A549 (cell line): Measurements from ENCODE around the gene PIKFYVE. TPM values are rescaled to one million over a fixed set of nuclear protein-coding genes. Genes with fewer than 3 reads are reported as not detected.

Experiments used
- ATAC-seq, 2 experiments: fragments of 200-7000 bp in 1 of 2; fragments of >200 bp in 1 of 2; cut with Nextera tagmentation in 1 of 2; cut with Tn5 transposase in 1 of 2; 3 replicates each; pipeline versions ENCODE4 v1.8.0 to v1.9.1; 2018 to 2020; ENCODE audit warnings: mild to moderate bottlenecking in 1 of 2, moderate library complexity in 1 of 2
- CTCF ChIA-PET: fragments of 300-600 bp; sonication (Branson Sonifier 250); formaldehyde crosslinking; extraction: SDS; loops from one replicate; lab custom pipeline; 2021; ENCODE audit warnings: antibody characterized with exemption, inconsistent platforms; lab: Yijun Ruan, JAX
- POLR2A ChIA-PET: fragments of 350-600 bp; formaldehyde crosslinking; extraction: SDS; loops from one replicate; lab custom pipeline; 2021; ENCODE audit warnings: antibody characterized with exemption, inconsistent platforms; lab: Yijun Ruan, JAX
- DNase-seq, 2 experiments: peaks; one replicate each; pipeline versions ENCODE4 v3.0.0 to v3.0.0-alpha.2; 2011 to 2016; ENCODE audit warnings: low read depth in 1 of 2, low spot score in 1 of 2
- FAIRE-seq: peaks from 2 replicates; lab custom pipeline; 2011; peaks lifted over from hg19 to GRCh38; lab: Jason Lieb, UNC
- H3K27ac ChIP-seq, 2 experiments: fragments of >200 bp; sonication (Bioruptor Twin); formaldehyde crosslinking; 3 replicates each; pipeline ENCODE4 v1.5.1; 2016 to 2017
- H3K4me1 ChIP-seq: fragments of >200 bp; sonication (Bioruptor Twin); formaldehyde crosslinking; 3 replicates; pipeline ENCODE4 v1.6.1; 2016
- H3K4me2 ChIP-seq: fragments of >200 bp; sonication (Bioruptor Twin); formaldehyde crosslinking; 3 replicates; pipeline ENCODE4 v1.6.1; 2016
- H3K4me3 ChIP-seq: fragments of >200 bp; sonication (Bioruptor Twin); formaldehyde crosslinking; 3 replicates; pipeline ENCODE4 v1.5.1; 2016
- H3K9me3 ChIP-seq: fragments of >200 bp; sonication (Bioruptor Twin); formaldehyde crosslinking; 3 replicates; pipeline ENCODE4 v1.6.1; 2016
- BHLHE40 ChIP-seq: IDR thresholded peaks from 2 replicates; pipeline ENCODE4 v1.6.1; 2012; ENCODE audit warnings: low read depth, low read length, inconsistent platforms
- CBX8 ChIP-seq: fragments of 200-600 bp; sonication (generic); IDR thresholded peaks from 2 replicates; pipeline ENCODE4 v1.6.1; 2016
- CHD4 ChIP-seq: fragments of 200-600 bp; sonication (generic); IDR thresholded peaks from 2 replicates; pipeline ENCODE4 v1.6.1; 2016; ENCODE audit warnings: antibody characterized with exemption, mild to moderate bottlenecking, borderline replicate concordance
- EHF ChIP-seq: fragments of 250-450 bp; sonication (Bioruptor Pico); IDR thresholded peaks from 2 replicates; pipeline ENCODE4 v1.5.0; 2020; ENCODE audit warnings: mild to moderate bottlenecking
- FOSB ChIP-seq: fragments of 250-450 bp; sonication (Bioruptor Pico); IDR thresholded peaks from 2 replicates; pipeline ENCODE4 v1.5.0; 2020; ENCODE audit warnings: mild to moderate bottlenecking, moderate library complexity
- FOSL2 ChIP-seq, 2 experiments: fragments of 450-650 bp in 1 of 2; fragments of >200 bp in 1 of 2; sonication (Bioruptor Twin) in 1 of 2; formaldehyde crosslinking; IDR thresholded peaks; 2 replicates each; pipeline versions ENCODE4 v1.5.0 to v1.6.1; 2016 to 2020; ENCODE audit warnings: mild to moderate bottlenecking in 1 of 2, moderate library complexity in 1 of 2
- FOXS1 ChIP-seq: fragments of 250-450 bp; sonication (Bioruptor Pico); IDR thresholded peaks from 2 replicates; pipeline ENCODE4 v1.5.0; 2020; ENCODE audit warnings: mild to moderate bottlenecking, moderate library complexity
- HOXA7 ChIP-seq: fragments of 250-450 bp; sonication (Bioruptor Pico); IDR thresholded peaks from 2 replicates; pipeline ENCODE4 v1.5.0; 2020; ENCODE audit warnings: mild to moderate bottlenecking, moderate library complexity
- MAFK ChIP-seq: fragments of 450-650 bp; IDR thresholded peaks from 2 replicates; pipeline ENCODE4 v1.6.1; 2014; ENCODE audit not compliant: partially characterized antibody
- MYC ChIP-seq: IDR thresholded peaks from 2 replicates; pipeline ENCODE4 v1.6.1; 2012; ENCODE audit warnings: mild to moderate bottlenecking, inconsistent platforms, low read length, improper control_type of control experiment, borderline replicate concordance
- NR3C1 ChIP-seq: fragments of >200 bp; sonication (Bioruptor Twin); formaldehyde crosslinking; IDR thresholded peaks from 3 replicates; pipeline ENCODE4 v1.6.1; 2017
- PHF8 ChIP-seq: fragments of 200-600 bp; sonication (generic); IDR thresholded peaks from 2 replicates; pipeline ENCODE4 v1.6.1; 2016; ENCODE audit warnings: low read depth, mild to moderate bottlenecking, antibody characterized with exemption, moderate library complexity, borderline replicate concordance
- RAD21 ChIP-seq, 2 experiments: fragments of >200 bp in 1 of 2; sonication (Bioruptor Twin) in 1 of 2; formaldehyde crosslinking in 1 of 2; IDR thresholded peaks in 1 of 2; conservative IDR thresholded peaks in 1 of 2; 2 replicates in 1 of 2; 3 replicates in 1 of 2; pipeline ENCODE4 v1.6.1; 2012 to 2018; ENCODE audit warnings: inconsistent platforms in 1 of 2
- RARB ChIP-seq: fragments of 250-450 bp; sonication (Bioruptor Pico); IDR thresholded peaks from 2 replicates; pipeline ENCODE4 v1.8.0; 2021; ENCODE audit warnings: mild to moderate bottlenecking, moderate library complexity
- RNF2 ChIP-seq: fragments of 200-600 bp; sonication (generic); IDR thresholded peaks from 2 replicates; pipeline ENCODE4 v1.6.1; 2016; ENCODE audit warnings: low read depth, mild to moderate bottlenecking, antibody characterized with exemption, moderate library complexity, borderline replicate concordance
- TP53 ChIP-seq: fragments of 250-450 bp; sonication (Bioruptor Pico); IDR thresholded peaks from 2 replicates; pipeline ENCODE4 v1.5.0; 2021; ENCODE audit warnings: mild to moderate bottlenecking, moderate library complexity
- ZC3H11A ChIP-seq: fragments of 450-650 bp; IDR thresholded peaks from 2 replicates; pipeline ENCODE4 v1.6.1; 2014; ENCODE audit warnings: antibody characterized with exemption, mild to moderate bottlenecking
- WGBS: methylation state at CpG from one replicate; pipeline ENCODE4 v1.1.6; 2017; ENCODE audit errors: missing lambda C conversion rate; 5-methylcytosine and 5-hydroxymethylcytosine counted together
- polyA plus RNA-seq, 4 experiments: library from polyadenylated mRNA; depleted of rRNA in 3 of 4; stranded (reverse); fragments of >200 nt; fragmentation: RNase III in 1 of 4; extraction: RNeasy Plus Mini Kit Qiagen cat#74134 plus additional on column Dnase treatment in 1 of 4; gene quantifications; 2 replicates in 3 of 4; 3 replicates in 1 of 4; pipeline ENCODE4 v1.2.3, GENCODE V29; 2011 to 2017
- TF ChIP-seq, protein P1 (sequence below): fragments of >200 bp; sonication (Bioruptor Twin); formaldehyde crosslinking; IDR thresholded peaks from 3 replicates; pipeline ENCODE4 v1.6.1; 2016
- TF ChIP-seq, protein P2 (sequence below): fragments of 250-450 bp; sonication (Bioruptor Pico); IDR thresholded peaks from 2 replicates; pipeline ENCODE4 v1.5.0; 2020; ENCODE audit warnings: low read depth, mild to moderate bottlenecking, moderate library complexity
- TF ChIP-seq, protein P3 (sequence below): IDR thresholded peaks from 2 replicates; pipeline ENCODE4 v1.6.1; 2012
- TF ChIP-seq, protein P4 (sequence below): fragments of 250-450 bp; sonication (Bioruptor Pico); IDR thresholded peaks from 2 replicates; pipeline ENCODE4 v1.5.0; 2021; ENCODE audit warnings: mild to moderate bottlenecking, moderate library complexity, borderline replicate concordance
- TF ChIP-seq, protein P5 (sequence below): IDR thresholded peaks from 2 replicates; pipeline ENCODE4 v1.6.1; 2012

The PIKFYVE gene
- polyA plus RNA-seq, 2 of the 4 experiments (the other 2 are of a cell fraction): 6.5 to 19.3 TPM

DNA sequence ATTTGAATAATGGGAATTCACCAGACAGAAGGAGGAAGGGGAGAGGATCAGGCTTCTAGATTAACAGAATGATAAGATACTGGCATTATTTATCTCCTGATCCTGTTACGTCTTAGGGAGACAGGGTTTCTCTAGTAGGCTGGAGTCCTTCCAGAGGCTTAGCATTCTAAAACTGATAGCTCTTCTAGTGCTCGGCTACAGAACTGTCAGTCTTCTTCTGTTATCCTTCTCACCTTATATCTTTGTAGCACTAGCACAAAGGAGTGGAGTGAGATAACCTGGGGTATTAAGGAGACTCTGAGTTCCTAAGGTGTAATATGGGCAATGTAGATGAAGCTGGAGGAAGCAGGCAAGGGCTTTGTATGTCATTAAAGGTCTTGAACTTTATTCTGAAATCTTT lies 52.1 kb downstream of the PIKFYVE start (continued):
- TF ChIP-seq BHLHE40 (no peak), HOXA7 (no peak), FOXS1 (CRISPR knock-in tag) (no peak), RNF2 (no peak), MYC (no peak)
- TF ChIP-seq, protein P1, sequence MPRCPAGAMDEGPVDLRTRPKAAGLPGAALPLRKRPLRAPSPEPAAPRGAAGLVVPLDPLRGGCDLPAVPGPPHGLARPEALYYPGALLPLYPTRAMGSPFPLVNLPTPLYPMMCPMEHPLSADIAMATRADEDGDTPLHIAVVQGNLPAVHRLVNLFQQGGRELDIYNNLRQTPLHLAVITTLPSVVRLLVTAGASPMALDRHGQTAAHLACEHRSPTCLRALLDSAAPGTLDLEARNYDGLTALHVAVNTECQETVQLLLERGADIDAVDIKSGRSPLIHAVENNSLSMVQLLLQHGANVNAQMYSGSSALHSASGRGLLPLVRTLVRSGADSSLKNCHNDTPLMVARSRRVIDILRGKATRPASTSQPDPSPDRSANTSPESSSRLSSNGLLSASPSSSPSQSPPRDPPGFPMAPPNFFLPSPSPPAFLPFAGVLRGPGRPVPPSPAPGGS: no peak
- TF ChIP-seq, protein P2, sequence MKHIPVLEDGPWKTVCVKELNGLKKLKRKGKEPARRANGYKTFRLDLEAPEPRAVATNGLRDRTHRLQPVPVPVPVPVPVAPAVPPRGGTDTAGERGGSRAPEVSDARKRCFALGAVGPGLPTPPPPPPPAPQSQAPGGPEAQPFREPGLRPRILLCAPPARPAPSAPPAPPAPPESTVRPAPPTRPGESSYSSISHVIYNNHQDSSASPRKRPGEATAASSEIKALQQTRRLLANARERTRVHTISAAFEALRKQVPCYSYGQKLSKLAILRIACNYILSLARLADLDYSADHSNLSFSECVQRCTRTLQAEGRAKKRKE (CRISPR knock-in tag): no peak

DNA sequence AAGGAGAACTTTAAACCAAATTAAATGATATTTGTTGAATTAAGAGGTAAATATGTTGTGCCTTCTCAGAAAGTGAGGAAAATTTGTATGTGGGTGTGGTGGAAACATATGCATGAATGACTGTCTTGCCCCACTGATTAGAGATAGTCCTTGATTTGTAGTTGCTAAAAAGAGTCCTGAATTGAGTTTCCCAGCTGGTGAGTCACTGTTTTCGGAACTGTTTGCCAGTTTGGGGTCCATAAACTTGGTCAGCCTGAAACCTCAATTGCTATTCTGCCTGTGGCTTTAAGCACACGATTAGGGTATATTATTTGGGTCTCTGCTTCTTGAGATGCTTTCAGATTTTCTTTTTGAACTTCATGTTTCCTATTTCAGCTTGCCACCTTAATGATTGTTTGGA lies 53.3 kb downstream of the PIKFYVE start:
- no peak overlapping the region for H3K27ac ChIP-seq
- DNase-seq: no peak
- WGBS: 78% methylated on average over 2 of the region's 2 CpGs
- FAIRE-seq: no peak
- no peaks in the 10 kb centered on the region for H3K9me3 ChIP-seq
- H3K4me1 ChIP-seq: no peaks in the 10 kb centered on the region
- H3K4me2 ChIP-seq: no peak overlapping the region
- ChIA-PET POLR2A (no interaction called here), CTCF (interaction anchor here (0.6 kb wide), 1 partner anchor 54 kb away, joined by 3 read pairs; no protein-coding TSS in a partner anchor)
- no peak overlapping the region for H3K4me3 ChIP-seq
- TF ChIP-seq TP53: no peak
- TF ChIP-seq MAFK: no peak
- no peak for ATAC-seq

DNA sequence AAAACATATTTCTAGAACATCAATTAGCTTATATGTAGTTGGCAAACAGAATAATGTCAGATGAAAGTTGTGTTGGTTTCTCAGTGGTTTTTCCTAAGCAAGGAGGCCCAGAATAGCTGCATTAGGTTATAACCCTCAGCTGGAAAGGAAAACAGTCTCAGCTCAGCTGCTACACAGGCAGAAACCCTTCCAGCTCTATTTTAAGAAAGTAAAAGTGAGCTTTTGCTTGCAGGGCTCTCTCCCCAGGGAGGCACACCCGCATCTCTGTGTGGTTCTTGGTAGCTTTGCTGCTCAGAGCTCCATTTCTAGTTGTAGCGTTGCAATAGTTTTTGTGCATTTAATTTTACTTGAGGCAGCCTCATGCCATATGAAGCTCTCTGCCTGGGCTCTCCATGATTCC lies 54.6 kb downstream of the PIKFYVE start:
- FAIRE-seq: no peak
- no peak for ATAC-seq

More for the DNA sequence above, 54.6 kb downstream of the PIKFYVE start:
- Histone ChIP-seq H3K4me2 (no peak overlapping the region), H3K9me3 (no peaks in the 10 kb centered on the region), H3K27ac (no peak overlapping the region), H3K4me1 (no peaks in the 10 kb centered on the region)
- no peak for DNase-seq
- WGBS: 90% methylated on average over 2 of the region's 2 CpGs
- POLR2A ChIA-PET: no interaction called here
- TF ChIP-seq EHF (CRISPR knock-in tag) (no peak), CHD4 (no peak), PHF8 (no peak), FOSL2 (IDR thresholded peaks at IDR 0.05) (no peak), FOSL2 (CRISPR knock-in tag; IDR thresholded peaks at IDR 0.05) (no peak), RARB (CRISPR knock-in tag) (no peak), ZC3H11A (no peak), NR3C1 (no peak), FOSB (CRISPR knock-in tag) (no peak), MAFK (no peak), CBX8 (no peak), RAD21 (conservative IDR thresholded peaks at IDR 0.05 in 1 of 2, IDR thresholded peaks at IDR 0.05 in 1 of 2) (no peak)
- TF ChIP-seq, protein P3, sequence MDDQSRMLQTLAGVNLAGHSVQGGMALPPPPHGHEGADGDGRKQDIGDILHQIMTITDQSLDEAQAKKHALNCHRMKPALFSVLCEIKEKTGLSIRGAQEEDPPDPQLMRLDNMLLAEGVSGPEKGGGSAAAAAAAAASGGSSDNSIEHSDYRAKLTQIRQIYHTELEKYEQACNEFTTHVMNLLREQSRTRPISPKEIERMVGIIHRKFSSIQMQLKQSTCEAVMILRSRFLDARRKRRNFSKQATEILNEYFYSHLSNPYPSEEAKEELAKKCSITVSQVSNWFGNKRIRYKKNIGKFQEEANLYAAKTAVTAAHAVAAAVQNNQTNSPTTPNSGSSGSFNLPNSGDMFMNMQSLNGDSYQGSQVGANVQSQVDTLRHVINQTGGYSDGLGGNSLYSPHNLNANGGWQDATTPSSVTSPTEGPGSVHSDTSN: no peak
- TF ChIP-seq, protein P4, sequence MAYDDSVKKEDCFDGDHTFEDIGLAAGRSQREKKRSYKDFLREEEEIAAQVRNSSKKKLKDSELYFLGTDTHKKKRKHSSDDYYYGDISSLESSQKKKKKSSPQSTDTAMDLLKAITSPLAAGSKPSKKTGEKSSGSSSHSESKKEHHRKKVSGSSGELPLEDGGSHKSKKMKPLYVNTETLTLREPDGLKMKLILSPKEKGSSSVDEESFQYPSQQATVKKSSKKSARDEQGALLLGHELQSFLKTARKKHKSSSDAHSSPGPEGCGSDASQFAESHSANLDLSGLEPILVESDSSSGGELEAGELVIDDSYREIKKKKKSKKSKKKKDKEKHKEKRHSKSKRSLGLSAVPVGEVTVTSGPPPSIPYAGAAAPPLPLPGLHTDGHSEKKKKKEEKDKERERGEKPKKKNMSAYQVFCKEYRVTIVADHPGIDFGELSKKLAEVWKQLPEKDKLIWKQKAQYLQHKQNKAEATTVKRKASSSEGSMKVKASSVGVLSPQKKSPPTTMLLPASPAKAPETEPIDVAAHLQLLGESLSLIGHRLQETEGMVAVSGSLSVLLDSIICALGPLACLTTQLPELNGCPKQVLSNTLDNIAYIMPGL (CRISPR knock-in tag): no peak
- TF ChIP-seq, protein P1: no peak
- TF ChIP-seq, protein P2 (CRISPR knock-in tag): no peak
- TF ChIP-seq, protein P5, sequence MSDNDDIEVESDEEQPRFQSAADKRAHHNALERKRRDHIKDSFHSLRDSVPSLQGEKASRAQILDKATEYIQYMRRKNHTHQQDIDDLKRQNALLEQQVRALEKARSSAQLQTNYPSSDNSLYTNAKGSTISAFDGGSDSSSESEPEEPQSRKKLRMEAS: no peak
- TF ChIP-seq, all 56 proteins: peak for 0
- CTCF ChIA-PET: no interaction called here
- H3K4me3 ChIP-seq: no peak overlapping the region
